ENCODE measurements around the gene ACAP2. TPM values are rescaled to one million over a fixed set of nuclear protein-coding genes. Genes with fewer than 3 reads are reported as not detected.

Gene ACAP2
- total RNA-seq, 1 experiment from 2014 or later: 42.0 TPM

DNA sequence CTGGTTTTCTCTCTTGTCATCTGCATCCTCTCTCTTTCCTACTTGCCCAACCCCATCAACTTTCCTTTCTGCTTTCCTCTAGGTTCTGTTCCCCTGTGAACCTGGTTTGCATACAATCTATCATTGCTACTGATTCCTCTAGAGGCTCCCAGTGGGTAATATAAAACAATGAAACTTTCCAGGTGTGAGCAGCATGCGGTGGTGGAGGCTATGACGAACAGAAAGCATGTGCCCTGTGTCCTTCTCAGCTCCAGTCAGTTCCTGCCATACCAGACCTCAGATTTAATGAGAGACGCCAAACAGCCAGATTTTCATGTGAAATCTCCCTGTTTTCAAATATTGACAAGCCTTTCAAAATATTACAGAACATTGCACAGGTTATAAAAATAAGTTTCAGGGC lies 3.5 kb upstream of the ACAP2 start (continued):
- TF ChIP-seq, protein P1, sequence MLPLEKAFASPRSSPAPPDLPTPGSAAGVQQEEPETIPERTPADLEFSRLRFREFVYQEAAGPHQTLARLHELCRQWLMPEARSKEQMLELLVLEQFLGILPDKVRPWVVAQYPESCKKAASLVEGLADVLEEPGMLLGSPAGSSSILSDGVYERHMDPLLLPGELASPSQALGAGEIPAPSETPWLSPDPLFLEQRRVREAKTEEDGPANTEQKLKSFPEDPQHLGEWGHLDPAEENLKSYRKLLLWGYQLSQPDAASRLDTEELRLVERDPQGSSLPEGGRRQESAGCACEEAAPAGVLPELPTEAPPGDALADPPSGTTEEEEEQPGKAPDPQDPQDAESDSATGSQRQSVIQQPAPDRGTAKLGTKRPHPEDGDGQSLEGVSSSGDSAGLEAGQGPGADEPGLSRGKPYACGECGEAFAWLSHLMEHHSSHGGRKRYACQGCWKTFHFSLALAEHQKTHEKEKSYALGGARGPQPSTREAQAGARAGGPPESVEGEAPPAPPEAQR (CRISPR knock-in tag; IDR thresholded peaks at IDR 0.05): no peak
- TF ChIP-seq ZNF138 (CRISPR knock-in tag; conservative IDR thresholded peaks at IDR 0.05) (no peak), ZNF671 (CRISPR knock-in tag; IDR thresholded peaks at IDR 0.05) (no peak), CBFB (CRISPR knock-in tag; IDR thresholded peaks at IDR 0.05; ENCODE audit: low read depth) (no peak), AFF4 (CRISPR knock-in tag; IDR thresholded peaks at IDR 0.05; ENCODE audit: borderline replicate concordance) (no peak), RELA (CRISPR knock-in tag; IDR thresholded peaks at IDR 0.05; ENCODE audit: borderline replicate concordance) (no peak), RORB (CRISPR knock-in tag; IDR thresholded peaks at IDR 0.05) (no peak), MYBL2 (CRISPR knock-in tag; IDR thresholded peaks at IDR 0.05) (no peak), TCF7 (CRISPR knock-in tag; IDR thresholded peaks at IDR 0.05; ENCODE audit: low read depth) (no peak)
- TF ChIP-seq, protein P2, sequence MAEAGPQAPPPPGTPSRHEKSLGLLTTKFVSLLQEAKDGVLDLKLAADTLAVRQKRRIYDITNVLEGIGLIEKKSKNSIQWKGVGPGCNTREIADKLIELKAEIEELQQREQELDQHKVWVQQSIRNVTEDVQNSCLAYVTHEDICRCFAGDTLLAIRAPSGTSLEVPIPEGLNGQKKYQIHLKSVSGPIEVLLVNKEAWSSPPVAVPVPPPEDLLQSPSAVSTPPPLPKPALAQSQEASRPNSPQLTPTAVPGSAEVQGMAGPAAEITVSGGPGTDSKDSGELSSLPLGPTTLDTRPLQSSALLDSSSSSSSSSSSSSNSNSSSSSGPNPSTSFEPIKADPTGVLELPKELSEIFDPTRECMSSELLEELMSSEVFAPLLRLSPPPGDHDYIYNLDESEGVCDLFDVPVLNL (CRISPR knock-in tag; IDR thresholded peaks at IDR 0.05; ENCODE audit: borderline replicate concordance, low read depth): no peak
- TF ChIP-seq, protein P3, sequence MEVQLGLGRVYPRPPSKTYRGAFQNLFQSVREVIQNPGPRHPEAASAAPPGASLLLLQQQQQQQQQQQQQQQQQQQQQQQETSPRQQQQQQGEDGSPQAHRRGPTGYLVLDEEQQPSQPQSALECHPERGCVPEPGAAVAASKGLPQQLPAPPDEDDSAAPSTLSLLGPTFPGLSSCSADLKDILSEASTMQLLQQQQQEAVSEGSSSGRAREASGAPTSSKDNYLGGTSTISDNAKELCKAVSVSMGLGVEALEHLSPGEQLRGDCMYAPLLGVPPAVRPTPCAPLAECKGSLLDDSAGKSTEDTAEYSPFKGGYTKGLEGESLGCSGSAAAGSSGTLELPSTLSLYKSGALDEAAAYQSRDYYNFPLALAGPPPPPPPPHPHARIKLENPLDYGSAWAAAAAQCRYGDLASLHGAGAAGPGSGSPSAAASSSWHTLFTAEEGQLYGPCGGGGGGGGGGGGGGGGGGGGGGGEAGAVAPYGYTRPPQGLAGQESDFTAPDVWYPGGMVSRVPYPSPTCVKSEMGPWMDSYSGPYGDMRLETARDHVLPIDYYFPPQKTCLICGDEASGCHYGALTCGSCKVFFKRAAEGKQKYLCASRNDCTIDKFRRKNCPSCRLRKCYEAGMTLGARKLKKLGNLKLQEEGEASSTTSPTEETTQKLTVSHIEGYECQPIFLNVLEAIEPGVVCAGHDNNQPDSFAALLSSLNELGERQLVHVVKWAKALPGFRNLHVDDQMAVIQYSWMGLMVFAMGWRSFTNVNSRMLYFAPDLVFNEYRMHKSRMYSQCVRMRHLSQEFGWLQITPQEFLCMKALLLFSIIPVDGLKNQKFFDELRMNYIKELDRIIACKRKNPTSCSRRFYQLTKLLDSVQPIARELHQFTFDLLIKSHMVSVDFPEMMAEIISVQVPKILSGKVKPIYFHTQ (CRISPR knock-in tag; IDR thresholded peaks at IDR 0.05): no peak

- ChIA-PET POLR2A (no interaction called here), CTCF (no interaction called here)
- DNase-seq (ENCODE audit: low spot score): no peak
- TF ChIP-seq ZMAT4 (CRISPR knock-in tag; IDR thresholded peaks at IDR 0.05) (no peak), ZNF121 (CRISPR knock-in tag; IDR thresholded peaks at IDR 0.05) (no peak), ARID4B (CRISPR knock-in tag; IDR thresholded peaks at IDR 0.05; ENCODE audit: borderline replicate concordance) (no peak), GTF2I (CRISPR knock-in tag; conservative IDR thresholded peaks at IDR 0.05) (no peak), PRRX2 (CRISPR knock-in tag; IDR thresholded peaks at IDR 0.05) (no peak), ZNF416 (CRISPR knock-in tag; IDR thresholded peaks at IDR 0.05) (no peak), FOXP4 (CRISPR knock-in tag; IDR thresholded peaks at IDR 0.05) (no peak), TP53 (CRISPR knock-in tag; IDR thresholded peaks at IDR 0.05) (no peak), NR3C1 (CRISPR knock-in tag; conservative IDR thresholded peaks at IDR 0.05; ENCODE audit: low read depth) (no peak), JUN (CRISPR knock-in tag; IDR thresholded peaks at IDR 0.05) (no peak)
Observed at GRCh38 chr3:195445885-195446284, 3.1 kb upstream of the ACAP2 start.

More at GRCh38 chr3:195445885-195446284, 3.1 kb upstream of the ACAP2 start:
- Mint-ChIP-seq H3K36me3 (no peaks in the 10 kb centered on the region), H3K27ac (no peak overlapping the region), H3K4me1 (peaks cover 36% of the 10 kb centered on the region), H3K9me3 (peaks cover 3% of the 10 kb centered on the region; the same call in 1 of the 2 replicates), H3K4me3 (no peak overlapping the region), H3K27me3 (ENCODE audit: low read depth) (no peaks in the 10 kb centered on the region)
- ATAC-seq: no peak
